ENCODE results near the gene AUP1. TPM values are rescaled to one million over a fixed set of nuclear protein-coding genes. Genes with fewer than 3 reads are reported as not detected.

Gene AUP1
- polyA plus RNA-seq, 4 donors = 136 to 237 (median 190) TPM

- FAIRE-seq = no peak
- no peak overlapping the region for H3K27ac ChIP-seq (ENCODE audit: low read depth in 1 of 3, low read length in 2 of 3)
Observed at GRCh38 chr2:74535440-74535965, 6.0 kb upstream of the AUP1 start.

GRCh38 chr2:74534411-74534810 is 4.9 kb upstream of the AUP1 start:
- DNase-seq (no peak), FAIRE-seq (no peak)
- 75 to 80% (median 78%) methylated on average over 12 of the region's 12 CpGs for WGBS, 3 donors

More at GRCh38 chr2:74535440-74535965, 6.0 kb upstream of the AUP1 start:
- peaks cover 0 to 15% (median 0%) of the 10 kb centered on the region in 3 donors for H3K36me3 ChIP-seq (ENCODE audit: control insufficient read depth in 3 of 3, insufficient read depth in 2 of 3, low read depth in 1 of 3, low read length in 3 of 3)
- H3K9me3 ChIP-seq (ENCODE audit: control insufficient read depth in 2 of 2, insufficient read depth in 1 of 2, low read depth in 1 of 2, low read length in 1 of 2) = no peaks in the 10 kb centered on the region
- no peak overlapping the region for H3K4me3 ChIP-seq (ENCODE audit: low read depth in 1 of 3, low read length in 3 of 3)
- 83 to 93% (median 90%) methylated on average over 10 of the region's 10 CpGs for WGBS, 3 donors
- H3K27me3 ChIP-seq (ENCODE audit: control insufficient read depth in 3 of 3, insufficient read depth in 3 of 3, low read length in 3 of 3) = peaks cover 0 to 38% (median 0%) of the 10 kb centered on the region in 3 donors
- H3K4me1 ChIP-seq (ENCODE audit: control insufficient read depth in 3 of 3, insufficient read depth in 2 of 3, low read depth in 1 of 3, low read length in 2 of 3) = peaks cover 0 to 5% (median 0%) of the 10 kb centered on the region in 3 donors
- no peak for DNase-seq

GRCh38 chr2:74533464-74533863 is 4.0 kb upstream of the AUP1 start:
- WGBS, 3 donors = 84 to 85% (median 84%) methylated on average over 4 of the region's 4 CpGs
- Histone ChIP-seq H3K36me3 (ENCODE audit: control insufficient read depth in 3 of 3, insufficient read depth in 2 of 3, low read depth in 1 of 3, low read length in 3 of 3) (peaks cover 0 to 17% (median 0%) of the 10 kb centered on the region in 3 donors), H3K4me1 (ENCODE audit: control insufficient read depth in 3 of 3, insufficient read depth in 2 of 3, low read depth in 1 of 3, low read length in 2 of 3) (peaks cover 0 to 8% (median 3%) of the 10 kb centered on the region in 3 donors), H3K4me3 (ENCODE audit: low read depth in 1 of 3, low read length in 3 of 3) (no peak overlapping the region), H3K27ac (ENCODE audit: low read depth in 1 of 3, low read length in 2 of 3) (no peak overlapping the region), H3K27me3 (ENCODE audit: control insufficient read depth in 3 of 3, insufficient read depth in 3 of 3, low read length in 3 of 3) (peaks cover 0 to 24% (median 0%) of the 10 kb centered on the region in 3 donors), H3K9me3 (ENCODE audit: control insufficient read depth in 2 of 2, insufficient read depth in 1 of 2, low read depth in 1 of 2, low read length in 1 of 2) (no peaks in the 10 kb centered on the region)
- DNase-seq = no peak
- no peak for FAIRE-seq

More at GRCh38 chr2:74534411-74534810, 4.9 kb upstream of the AUP1 start:
- H3K27ac ChIP-seq (ENCODE audit: low read depth in 1 of 3, low read length in 2 of 3) = no peak overlapping the region
- H3K4me3 ChIP-seq (ENCODE audit: low read depth in 1 of 3, low read length in 3 of 3) = no peak overlapping the region
- peaks cover 0 to 15% (median 0%) of the 10 kb centered on the region in 3 donors for H3K36me3 ChIP-seq (ENCODE audit: control insufficient read depth in 3 of 3, insufficient read depth in 2 of 3, low read depth in 1 of 3, low read length in 3 of 3)
- H3K4me1 ChIP-seq (ENCODE audit: control insufficient read depth in 3 of 3, insufficient read depth in 2 of 3, low read depth in 1 of 3, low read length in 2 of 3) = peaks cover 0 to 6% (median 0%) of the 10 kb centered on the region in 3 donors
- no peaks in the 10 kb centered on the region for H3K9me3 ChIP-seq (ENCODE audit: control insufficient read depth in 2 of 2, insufficient read depth in 1 of 2, low read depth in 1 of 2, low read length in 1 of 2)
- H3K27me3 ChIP-seq (ENCODE audit: control insufficient read depth in 3 of 3, insufficient read depth in 3 of 3, low read length in 3 of 3) = peaks cover 0 to 32% (median 0%) of the 10 kb centered on the region in 3 donors

GRCh38 chr2:74532222-74532621 is 2.7 kb upstream of the AUP1 start:
- Histone ChIP-seq H3K9me3 (ENCODE audit: control insufficient read depth in 2 of 2, insufficient read depth in 1 of 2, low read depth in 1 of 2, low read length in 1 of 2) (no peaks in the 10 kb centered on the region), H3K4me1 (ENCODE audit: control insufficient read depth in 3 of 3, insufficient read depth in 2 of 3, low read depth in 1 of 3, low read length in 2 of 3) (peaks cover 0 to 13% (median 5%) of the 10 kb centered on the region in 3 donors), H3K36me3 (ENCODE audit: control insufficient read depth in 3 of 3, insufficient read depth in 2 of 3, low read depth in 1 of 3, low read length in 3 of 3) (peaks cover 3 to 30% (median 5%) of the 10 kb centered on the region in 3 donors), H3K27me3 (ENCODE audit: control insufficient read depth in 3 of 3, insufficient read depth in 3 of 3, low read length in 3 of 3) (peaks cover 0 to 14% (median 0%) of the 10 kb centered on the region in 3 donors), H3K4me3 (ENCODE audit: low read depth in 1 of 3, low read length in 3 of 3) (no peak overlapping the region), H3K27ac (ENCODE audit: low read depth in 1 of 3, low read length in 2 of 3) (no peak overlapping the region)
- DNase-seq (peak; percentile 56 to 57), FAIRE-seq (no peak)

GRCh38 chr2:74531666-74532065 is 2.2 kb upstream of the AUP1 start:
- Histone ChIP-seq H3K9me3 (ENCODE audit: control insufficient read depth in 2 of 2, insufficient read depth in 1 of 2, low read depth in 1 of 2, low read length in 1 of 2) (peaks cover 0 to 2% of the 10 kb centered on the region in 2 donors), H3K27me3 (ENCODE audit: control insufficient read depth in 3 of 3, insufficient read depth in 3 of 3, low read length in 3 of 3) (peaks cover 0 to 9% (median 0%) of the 10 kb centered on the region in 3 donors), H3K4me1 (ENCODE audit: control insufficient read depth in 3 of 3, insufficient read depth in 2 of 3, low read depth in 1 of 3, low read length in 2 of 3) (peaks cover 0 to 13% (median 5%) of the 10 kb centered on the region in 3 donors), H3K4me3 (ENCODE audit: low read depth in 1 of 3, low read length in 3 of 3) (no peak overlapping the region), H3K27ac (ENCODE audit: low read depth in 1 of 3, low read length in 2 of 3) (no peak overlapping the region), H3K36me3 (ENCODE audit: control insufficient read depth in 3 of 3, insufficient read depth in 2 of 3, low read depth in 1 of 3, low read length in 3 of 3) (peaks cover 3 to 35% (median 5%) of the 10 kb centered on the region in 3 donors)
- 87 to 93% (median 92%) methylated on average over 7 of the region's 7 CpGs for WGBS, 3 donors
- DNase-seq = no peak
- no peak for FAIRE-seq

GRCh38 chr2:74530239-74531187 is 1.0 kb upstream of the AUP1 start:
- WGBS, 3 donors = 1 to 3% (median 2%) methylated on average over 54 of the region's 54 CpGs
- H3K4me3 ChIP-seq (ENCODE audit: low read depth in 1 of 3, low read length in 3 of 3) = peak overlapping the region; percentile 65 to 96 (median 83)
- FAIRE-seq = no peak
- peaks cover 3 to 45% (median 5%) of the 10 kb centered on the region in 3 donors for H3K36me3 ChIP-seq (ENCODE audit: control insufficient read depth in 3 of 3, insufficient read depth in 2 of 3, low read depth in 1 of 3, low read length in 3 of 3)
- peaks cover 0 to 6% of the 10 kb centered on the region in 2 donors for H3K9me3 ChIP-seq (ENCODE audit: control insufficient read depth in 2 of 2, insufficient read depth in 1 of 2, low read depth in 1 of 2, low read length in 1 of 2)
- peaks cover 0 to 1% (median 0%) of the 10 kb centered on the region in 3 donors for H3K27me3 ChIP-seq (ENCODE audit: control insufficient read depth in 3 of 3, insufficient read depth in 3 of 3, low read length in 3 of 3)
- peaks cover 0 to 19% (median 5%) of the 10 kb centered on the region in 3 donors for H3K4me1 ChIP-seq (ENCODE audit: control insufficient read depth in 3 of 3, insufficient read depth in 2 of 3, low read depth in 1 of 3, low read length in 2 of 3)
- peak; percentile 62 to 73 for DNase-seq
- H3K27ac ChIP-seq (ENCODE audit: low read depth in 1 of 3, low read length in 2 of 3) = peak overlapping the region; percentile 28 to 94 (median 82)

GRCh38 chr2:74528600-74529356 is 728 bp downstream of the AUP1 start:
- WGBS, 3 donors = 12 to 15% (median 14%) methylated on average over 26 to 29 of the region's 29 CpGs
- DNase-seq = no peak
- no peaks in the 10 kb centered on the region for H3K27me3 ChIP-seq (ENCODE audit: control insufficient read depth in 3 of 3, insufficient read depth in 3 of 3, low read length in 3 of 3)
- H3K4me3 ChIP-seq (ENCODE audit: low read depth in 1 of 3, low read length in 3 of 3) = peak overlapping the region; percentile 65 to 96 (median 83)
- H3K36me3 ChIP-seq (ENCODE audit: control insufficient read depth in 3 of 3, insufficient read depth in 2 of 3, low read depth in 1 of 3, low read length in 3 of 3) = peaks cover 3 to 46% (median 5%) of the 10 kb centered on the region in 3 donors
- peak overlapping the region; percentile 79 to 94 (median 80) for H3K27ac ChIP-seq (ENCODE audit: low read depth in 1 of 3, low read length in 2 of 3)
- no peak for FAIRE-seq
- peaks cover 0 to 6% of the 10 kb centered on the region in 2 donors for H3K9me3 ChIP-seq (ENCODE audit: control insufficient read depth in 2 of 2, insufficient read depth in 1 of 2, low read depth in 1 of 2, low read length in 1 of 2)
- H3K4me1 ChIP-seq (ENCODE audit: control insufficient read depth in 3 of 3, insufficient read depth in 2 of 3, low read depth in 1 of 3, low read length in 2 of 3) = peaks cover 0 to 24% (median 5%) of the 10 kb centered on the region in 3 donors

- peaks cover 0 to 6% of the 10 kb centered on the region in 2 donors for H3K9me3 ChIP-seq (ENCODE audit: control insufficient read depth in 2 of 2, insufficient read depth in 1 of 2, low read depth in 1 of 2, low read length in 1 of 2)
Observed at GRCh38 chr2:74527741-74528140, 1.8 kb downstream of the AUP1 start.

More at GRCh38 chr2:74527741-74528140, 1.8 kb downstream of the AUP1 start:
- no peaks in the 10 kb centered on the region for H3K27me3 ChIP-seq (ENCODE audit: control insufficient read depth in 3 of 3, insufficient read depth in 3 of 3, low read length in 3 of 3)
- DNase-seq (no peak), FAIRE-seq (no peak)
- 88 to 93% (median 89%) methylated on average over 9 of the region's 9 CpGs for WGBS, 3 donors
- no peak overlapping the region for H3K4me3 ChIP-seq (ENCODE audit: low read depth in 1 of 3, low read length in 3 of 3)
- peaks cover 0 to 24% (median 5%) of the 10 kb centered on the region in 3 donors for H3K4me1 ChIP-seq (ENCODE audit: control insufficient read depth in 3 of 3, insufficient read depth in 2 of 3, low read depth in 1 of 3, low read length in 2 of 3)
- H3K36me3 ChIP-seq (ENCODE audit: control insufficient read depth in 3 of 3, insufficient read depth in 2 of 3, low read depth in 1 of 3, low read length in 3 of 3) = peaks cover 3 to 40% (median 5%) of the 10 kb centered on the region in 3 donors
- H3K27ac ChIP-seq (ENCODE audit: low read depth in 1 of 3, low read length in 2 of 3) = no peak overlapping the region

Measured in small intestine (tissue), 7 donors.